Superior temporal gyrus (tissue), 1 donor: ENCODE data around the gene HIGD1C.
"Not testable (repeated sequence)": the region's sequence is repeated elsewhere in the genome, so short reads cannot be mapped to it uniquely, and the experiment has no call there.

Source experiments
- DNase-seq: peaks from one replicate; pipeline ENCODE4 v3.0.0-alpha.2; 2016; ENCODE audit errors: extremely low spot score

Gene HIGD1C

DNA sequence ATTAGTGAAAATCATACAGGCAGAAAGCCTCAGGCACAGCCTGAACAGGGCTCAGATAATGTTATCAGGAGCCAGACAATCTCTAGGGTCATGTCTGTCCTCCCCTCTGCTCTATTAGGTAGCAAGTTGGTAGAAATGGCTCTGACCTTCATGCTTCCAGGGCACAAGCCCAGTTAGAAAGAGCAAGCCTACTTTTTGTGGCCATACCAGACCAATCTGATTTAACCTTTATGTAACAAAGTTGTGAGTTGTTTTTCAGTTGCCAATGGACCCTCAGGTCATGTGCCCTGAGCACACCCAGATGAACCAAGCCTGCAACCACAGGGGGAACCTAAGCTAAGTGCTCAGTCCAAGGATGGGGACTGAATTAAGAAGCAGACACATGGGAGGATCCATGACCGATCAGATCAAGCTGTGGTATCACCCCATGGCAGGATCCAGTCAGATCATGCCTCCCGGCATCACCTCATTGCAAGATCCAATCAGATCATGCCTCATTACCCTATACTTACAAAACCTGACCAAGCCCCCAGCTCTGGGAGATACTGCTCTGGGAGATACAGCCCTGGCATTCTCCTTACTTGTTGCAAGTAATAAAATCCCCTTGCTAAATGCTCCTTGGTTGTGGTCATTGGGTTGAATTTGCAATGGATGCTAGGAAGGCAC, 18.8 kb upstream of the HIGD1C start:
- DNase-seq, result no peak

DNA sequence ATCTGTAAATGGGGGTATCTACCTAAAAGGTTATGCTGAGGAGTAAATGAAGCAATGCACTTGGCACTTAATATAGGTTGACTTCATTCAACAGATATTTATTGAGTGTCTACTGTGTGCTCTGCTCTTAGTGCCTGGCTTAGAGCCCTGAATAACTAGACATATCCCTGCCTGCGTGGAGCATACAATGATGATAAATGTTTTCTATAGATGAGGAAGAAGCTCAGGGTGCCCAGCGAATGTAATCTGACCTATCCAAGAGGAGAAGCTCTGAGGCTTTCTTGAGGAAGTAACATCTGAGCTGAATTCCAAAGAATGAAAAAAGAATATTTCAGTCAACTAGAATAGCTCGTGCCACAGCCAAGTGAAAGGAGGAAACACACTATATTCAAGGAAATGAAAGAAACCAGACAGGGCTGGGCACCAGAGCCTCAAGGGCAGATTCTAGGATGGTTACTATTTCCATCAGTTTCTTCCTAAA, 17.9 kb upstream of the HIGD1C start:
- no peak for DNase-seq

DNA sequence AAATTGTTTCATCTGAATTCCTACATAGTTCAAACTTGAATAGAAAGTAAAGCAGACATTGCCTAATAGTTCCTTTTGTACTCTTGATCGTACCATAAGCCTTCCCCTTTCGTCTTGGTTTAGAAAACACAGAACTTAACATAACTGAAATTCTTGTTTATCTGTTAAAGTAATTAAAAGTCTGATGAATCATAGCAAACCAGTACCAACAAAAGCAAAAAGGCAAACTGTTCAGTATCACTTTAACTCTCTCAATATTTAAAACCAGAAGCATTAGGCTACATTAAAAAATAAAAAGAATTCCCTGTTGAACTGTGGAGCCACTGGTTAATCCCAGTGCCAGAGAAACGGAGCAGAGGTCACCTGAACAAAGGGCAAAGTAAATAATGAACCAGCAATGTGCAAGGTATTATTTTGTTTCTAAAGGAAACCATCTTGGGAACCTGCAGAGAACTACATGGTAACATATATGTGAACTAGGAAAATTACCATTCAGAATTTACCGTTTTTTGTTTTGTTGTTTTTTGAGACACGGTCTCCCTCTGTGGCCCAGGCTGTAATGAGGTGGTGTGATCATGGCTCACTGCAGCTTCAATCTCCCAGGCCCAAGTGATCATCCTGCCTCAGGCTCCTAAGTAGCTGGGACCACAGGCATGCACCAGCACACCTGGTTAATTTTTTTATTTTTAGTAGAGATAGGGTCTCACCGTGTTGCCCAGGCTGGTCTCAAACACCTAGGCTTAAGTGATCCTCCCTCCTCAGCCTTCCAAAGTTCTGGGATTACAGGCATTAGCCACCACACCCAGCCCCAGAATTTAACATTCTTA, 17.1 kb upstream of the HIGD1C start:
- DNase-seq, result no peak

DNA sequence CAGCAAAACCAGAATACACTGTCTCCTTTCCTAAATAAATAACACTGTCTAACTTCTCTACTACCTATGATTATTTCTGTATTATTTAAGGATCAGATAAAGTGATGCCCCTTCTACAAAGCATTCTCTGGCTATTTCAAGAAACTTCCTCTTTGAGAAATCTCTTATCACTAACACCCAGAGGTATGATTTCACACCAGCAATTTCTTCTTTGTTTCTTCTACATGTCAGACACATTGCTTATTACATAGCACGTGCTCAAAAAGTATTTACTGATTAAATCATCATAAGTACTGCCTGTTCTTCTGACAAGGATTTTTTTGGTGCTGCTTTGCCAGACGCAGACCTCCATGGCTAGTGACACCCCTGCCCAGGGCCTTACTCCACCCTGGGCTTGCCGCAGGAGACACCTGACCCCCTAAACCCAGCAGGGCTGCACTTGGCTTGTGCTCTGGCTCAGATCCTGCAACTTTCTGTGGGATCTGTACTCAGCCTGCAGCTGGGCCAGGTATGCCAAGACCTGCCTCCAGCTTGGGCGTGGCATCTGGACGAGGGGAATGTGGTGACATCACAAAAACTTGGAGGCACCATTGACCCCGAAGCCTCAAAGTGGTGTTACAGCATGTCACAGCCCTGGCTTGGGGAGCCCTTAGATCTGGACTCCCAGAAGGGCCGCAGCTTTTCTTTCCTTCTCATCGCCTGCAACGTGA, 15.4 kb upstream of the HIGD1C start:
- DNase-seq, result no peak

DNA sequence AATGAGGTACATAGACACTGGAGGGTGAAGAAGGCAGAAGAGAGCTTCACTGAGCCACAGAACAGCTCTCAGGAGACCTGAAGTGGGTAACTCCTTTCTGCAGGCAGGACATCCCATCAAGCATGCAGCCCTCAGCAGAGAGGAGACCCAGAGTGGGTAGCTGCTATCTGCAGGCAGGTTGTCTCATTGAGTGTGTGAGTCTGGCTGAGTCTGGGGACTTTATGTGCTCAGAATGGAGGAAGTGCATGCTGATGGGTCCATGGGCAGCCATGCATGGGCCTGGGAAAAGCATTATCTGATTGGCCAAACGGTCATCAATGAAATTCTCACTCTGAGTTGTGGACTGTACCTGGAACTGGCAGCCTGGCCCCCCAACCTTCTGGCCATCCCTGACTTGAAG, 14.7 kb upstream of the HIGD1C start:
- no peak for DNase-seq

DNA sequence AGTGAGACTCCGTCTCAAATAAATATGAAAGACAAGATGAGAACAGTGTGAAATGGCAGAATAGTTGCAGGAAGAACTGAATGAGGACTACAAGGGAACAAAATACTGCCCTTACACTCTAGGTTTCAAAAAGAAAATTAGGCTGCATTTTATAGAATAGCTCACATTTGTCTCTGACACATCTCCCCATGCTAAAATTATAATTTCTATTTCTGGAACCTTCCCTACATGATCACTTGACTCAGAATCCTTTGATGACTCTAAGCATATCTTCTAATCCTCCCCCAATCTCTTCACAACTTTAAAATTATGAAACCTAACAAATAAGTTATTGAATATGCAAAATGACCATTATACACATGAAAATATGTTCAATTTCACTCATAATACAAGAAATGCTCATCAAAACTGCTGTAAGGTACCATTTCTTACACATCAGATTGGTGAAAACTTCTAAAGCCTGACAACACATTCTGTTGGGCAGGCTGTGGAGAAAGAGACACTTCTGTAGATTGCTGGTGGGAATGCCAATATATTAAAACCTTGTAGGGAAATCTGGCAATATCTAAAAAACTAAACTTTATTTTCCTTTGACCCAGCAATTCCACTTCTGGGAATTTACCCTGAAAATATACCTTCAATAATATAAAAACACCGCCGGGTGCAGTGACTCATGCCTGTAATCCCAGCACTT, 4.3 kb upstream of the HIGD1C start:
- no peak for DNase-seq

DNA sequence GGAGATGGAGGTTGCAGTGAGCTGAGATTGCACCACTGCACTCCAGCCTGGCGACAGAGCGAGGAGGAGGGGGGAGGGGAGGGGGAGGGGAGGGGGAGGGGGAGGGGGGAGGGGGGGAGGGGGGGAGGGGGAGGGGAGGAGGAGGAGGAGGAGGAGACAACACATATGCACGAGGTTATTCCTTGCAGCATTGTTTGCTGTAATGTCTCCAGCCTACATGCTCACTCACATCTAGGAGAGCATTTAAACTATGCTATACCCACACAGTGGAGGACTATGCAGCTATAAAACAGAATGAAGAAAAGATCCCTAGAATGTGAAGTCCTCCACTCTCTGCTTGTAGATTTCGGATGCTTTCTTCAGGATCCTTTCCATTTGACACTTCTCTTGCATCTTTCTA, 3.5 kb upstream of the HIGD1C start:
- DNase-seq, result no peak

DNA sequence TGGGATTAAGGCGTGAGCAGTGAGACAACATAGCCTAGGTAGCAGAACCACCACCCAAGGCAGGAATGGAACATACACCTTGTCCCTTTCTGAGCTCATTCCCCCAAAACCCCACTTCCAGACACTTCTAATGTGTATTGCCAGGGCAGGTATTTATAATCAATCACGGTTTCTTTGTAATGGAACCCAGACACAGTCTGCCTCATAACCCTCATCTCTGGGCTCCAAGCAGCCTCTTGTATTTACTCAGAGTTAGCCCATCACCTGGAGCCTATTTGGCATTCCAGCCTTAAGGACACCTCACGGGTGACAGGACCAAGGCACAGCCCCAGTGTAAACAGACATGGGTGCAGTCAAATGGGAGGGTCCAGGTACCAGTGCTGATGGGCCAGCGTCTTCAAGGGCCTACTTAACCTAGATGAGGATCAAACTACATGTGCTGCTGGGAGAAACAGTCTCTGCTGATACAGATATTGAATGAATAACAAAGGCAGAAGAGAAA, 2.5 kb upstream of the HIGD1C start:
- no peak for DNase-seq

DNA sequence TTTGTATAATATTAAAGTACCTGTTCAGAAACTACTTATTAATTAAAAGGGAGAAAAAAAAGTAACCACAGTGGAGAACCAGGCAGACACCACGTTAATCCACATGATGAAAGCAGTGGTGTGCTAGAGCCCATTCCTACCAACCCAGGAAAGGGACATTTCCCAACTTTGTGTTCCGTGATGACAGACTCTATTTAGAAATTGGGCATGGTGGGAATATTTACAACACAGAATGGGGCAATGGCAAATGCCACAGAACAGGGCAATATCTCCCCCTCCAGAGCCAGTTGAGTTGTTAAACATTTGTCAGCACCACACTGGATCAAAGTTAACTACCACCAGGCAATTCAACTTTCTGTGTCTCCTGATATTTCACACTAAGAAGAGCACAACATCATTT, 1.2 kb upstream of the HIGD1C start:
- DNase-seq, result no peak

DNA sequence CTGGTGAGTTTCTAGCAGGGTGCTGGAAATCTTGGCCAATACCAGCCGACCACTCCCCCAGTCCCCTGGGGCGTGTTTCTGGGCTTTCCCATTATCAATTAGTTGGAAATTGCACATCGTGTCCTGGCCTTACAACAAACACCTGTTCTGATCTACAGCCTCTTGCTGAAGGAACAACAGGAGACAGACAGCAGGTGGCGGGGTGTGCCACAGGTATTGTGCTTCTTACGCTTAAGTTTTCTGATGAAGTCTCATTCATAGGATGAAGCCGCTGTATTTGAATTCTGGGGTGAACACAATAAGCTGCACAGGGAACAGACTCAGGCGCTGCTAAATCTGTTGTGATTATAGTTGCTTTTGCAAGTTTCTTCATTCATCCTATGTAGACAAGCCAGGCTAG, 703 bp downstream of the HIGD1C start:
- DNase-seq, result no peak

DNA sequence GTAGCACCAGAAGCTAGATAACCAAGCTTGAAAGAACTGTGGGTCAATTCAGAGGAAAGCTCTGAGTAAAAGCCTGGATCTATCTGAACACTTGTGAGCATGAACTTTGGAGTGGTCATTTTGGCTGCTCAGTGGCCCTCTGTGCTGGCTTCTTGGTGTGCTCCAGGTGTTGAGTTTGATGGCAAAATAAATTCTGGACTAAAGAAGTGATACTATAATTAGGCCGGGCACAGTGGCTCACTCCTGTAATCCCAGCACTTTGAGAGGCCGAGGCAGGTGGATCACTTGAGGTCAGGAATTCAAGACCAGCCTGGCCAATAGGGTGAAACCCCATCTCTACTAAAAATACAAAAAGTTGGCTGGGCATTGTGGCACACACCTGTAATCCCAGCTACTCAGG, 2.4 kb downstream of the HIGD1C start:
- not testable (repeated sequence) for DNase-seq

DNA sequence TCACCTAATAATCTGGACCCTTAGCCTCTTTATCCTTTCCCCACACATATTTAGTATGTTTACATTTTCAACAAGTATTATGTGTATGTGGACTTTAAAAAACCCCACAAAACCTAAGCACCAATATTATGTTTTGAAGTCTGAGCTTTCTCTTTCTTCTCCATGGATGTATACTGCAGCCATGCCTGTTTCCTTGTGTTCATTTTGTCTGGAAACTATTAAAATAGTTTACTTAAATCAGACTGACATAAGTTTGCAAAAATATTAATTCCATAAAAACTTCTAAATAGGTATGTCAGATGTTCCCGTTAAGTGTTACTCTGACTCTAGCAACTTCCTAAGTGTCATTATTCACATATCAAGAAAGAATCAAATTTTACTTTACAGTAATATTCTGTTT, 2.9 kb downstream of the HIGD1C start:
- no peak for DNase-seq

DNA sequence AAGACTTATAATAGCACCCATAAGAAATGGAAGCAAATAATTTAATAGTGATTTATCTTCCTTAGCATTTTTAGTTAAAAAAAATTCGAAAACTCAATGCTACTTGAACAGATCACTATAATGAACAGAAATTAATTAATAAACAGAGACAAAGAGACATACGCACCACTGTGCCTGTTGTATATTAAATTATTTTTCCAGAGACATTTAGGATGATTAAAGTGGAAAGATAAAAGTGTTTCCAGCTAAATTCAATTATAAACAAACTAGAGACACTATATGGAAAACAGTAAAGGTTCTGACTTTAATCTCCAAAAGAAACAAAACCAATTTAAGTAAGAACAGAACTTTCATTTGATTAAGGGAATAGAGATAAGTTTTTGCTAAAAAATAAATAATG, 3.4 kb downstream of the HIGD1C start:
- no peak for DNase-seq

DNA sequence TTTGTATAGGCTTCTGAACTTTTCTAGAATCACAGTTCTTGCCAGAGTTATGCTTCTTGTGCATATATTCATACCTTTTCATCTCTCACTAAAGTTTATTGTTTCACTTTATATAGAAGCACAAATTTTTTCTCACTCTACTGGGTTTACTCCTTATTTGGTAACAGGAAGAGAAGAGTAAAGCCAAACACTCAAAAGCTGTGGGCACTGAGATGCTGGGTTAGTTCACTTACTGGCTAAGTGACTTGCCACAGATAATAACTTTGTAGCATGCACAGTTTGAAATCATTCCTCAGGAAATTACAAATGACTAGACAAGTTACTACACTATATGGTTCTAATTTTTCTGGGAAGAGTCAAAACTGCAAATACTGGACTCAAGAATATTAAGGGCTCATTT, 7.8 kb downstream of the HIGD1C start:
- DNase-seq, result no peak

DNA sequence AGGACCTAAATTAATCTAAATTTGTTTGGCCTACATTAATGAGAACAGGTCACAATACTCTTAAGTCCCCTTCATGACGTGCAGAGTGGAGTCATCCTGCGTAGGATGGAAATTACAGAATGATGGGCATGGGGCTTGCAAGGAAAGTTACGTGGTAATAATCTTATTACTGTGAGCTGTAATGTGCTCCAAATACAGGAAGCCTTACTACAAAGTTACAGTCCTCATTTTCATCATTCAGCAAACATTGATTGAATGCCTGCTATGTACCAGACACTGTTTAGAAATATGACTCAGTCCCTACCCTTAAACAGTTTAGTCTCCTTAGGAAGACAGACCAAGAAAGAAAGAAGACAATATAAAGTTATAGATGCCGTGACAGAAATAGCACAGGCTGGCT, 9.4 kb downstream of the HIGD1C start:
- no peak for DNase-seq

DNA sequence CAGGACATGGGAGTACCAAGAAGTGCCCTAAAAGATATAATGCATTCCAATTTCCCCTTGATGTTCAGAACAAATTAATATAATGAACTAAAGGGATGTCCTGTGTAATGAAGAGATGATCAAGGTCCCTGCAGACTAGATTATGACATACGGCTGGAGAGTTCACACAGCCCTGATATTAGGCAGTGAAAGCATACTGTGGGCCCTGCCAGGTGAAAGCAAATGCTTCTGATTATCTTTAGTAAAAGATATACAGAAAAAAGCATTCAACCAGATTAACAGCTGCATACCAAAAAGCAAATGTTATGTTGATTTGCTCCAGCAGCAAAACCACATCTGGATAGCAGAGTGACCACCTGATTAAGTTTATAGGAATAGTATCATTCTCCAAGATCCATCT, 12.1 kb downstream of the HIGD1C start:
- no peak for DNase-seq

DNA sequence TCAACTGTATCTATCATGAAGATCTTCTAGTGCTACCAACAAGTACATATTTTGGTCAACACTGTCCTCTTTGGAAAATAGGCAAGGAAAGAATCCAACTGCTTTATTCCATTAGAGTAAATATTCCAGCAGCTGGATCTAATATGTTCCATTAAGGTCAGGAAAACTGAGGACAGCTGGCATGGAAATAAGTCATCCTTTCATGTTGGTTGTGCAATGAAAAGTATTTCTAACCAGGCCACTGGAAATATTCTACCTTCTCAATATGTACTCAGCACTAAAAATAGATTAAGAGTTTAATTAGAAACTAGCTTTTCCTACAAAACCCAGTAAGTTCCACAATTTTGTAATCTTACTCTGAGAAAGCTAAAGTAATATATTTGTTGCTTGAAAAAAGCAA, 19.6 kb downstream of the HIGD1C start:
- no peak for DNase-seq

DNA sequence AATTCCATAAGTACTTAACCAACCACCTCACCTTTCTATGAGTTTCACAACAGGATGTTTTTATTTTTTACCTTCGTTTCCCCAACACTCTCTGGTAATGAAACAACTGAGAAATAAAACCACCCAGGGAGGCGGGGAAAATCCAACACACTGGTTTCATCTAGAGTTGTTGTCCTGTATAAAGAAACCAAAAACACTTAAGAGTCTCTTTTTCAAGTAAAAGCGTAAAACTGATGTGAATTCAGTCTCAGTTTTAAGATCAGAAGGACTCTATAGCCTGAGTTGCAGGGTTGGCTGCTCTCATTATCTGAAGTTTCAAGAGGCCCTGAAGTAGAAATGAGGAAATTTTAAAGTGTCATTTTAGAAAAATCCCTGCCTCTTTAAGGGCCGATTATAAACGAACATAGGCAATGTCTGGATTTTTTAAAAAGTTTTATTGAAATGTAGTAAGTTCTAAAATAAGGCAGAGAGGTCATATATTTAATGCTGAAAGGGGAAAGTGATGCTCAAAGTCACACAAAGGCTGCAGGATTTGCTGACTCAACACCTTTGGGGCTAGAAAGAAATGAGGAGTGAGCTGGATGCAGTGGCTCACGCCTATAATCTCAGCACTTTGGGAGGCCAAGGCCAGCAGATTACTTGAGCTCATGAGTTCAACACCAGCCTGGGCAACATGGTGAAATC, 27.2 kb downstream of the HIGD1C start:
- DNase-seq, result no peak

DNA sequence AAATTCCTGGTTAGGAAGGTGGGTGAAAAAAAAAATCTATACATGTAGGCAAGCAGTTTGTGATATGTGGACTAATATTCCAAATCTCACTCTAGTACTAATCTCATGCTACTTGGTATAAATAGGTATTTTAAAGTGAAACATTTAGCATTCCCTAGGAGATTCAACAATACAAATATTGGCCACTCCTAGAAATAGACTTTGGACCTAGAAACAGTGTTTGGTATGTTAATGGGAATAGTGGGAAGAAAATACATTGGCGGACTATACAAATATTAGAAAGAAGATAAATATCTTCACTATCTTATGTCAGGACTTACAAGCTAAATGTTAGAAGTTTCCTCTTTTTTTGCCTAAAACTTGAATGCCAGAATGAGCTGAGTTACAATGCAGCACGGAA, 28.2 kb downstream of the HIGD1C start:
- no peak for DNase-seq

DNA sequence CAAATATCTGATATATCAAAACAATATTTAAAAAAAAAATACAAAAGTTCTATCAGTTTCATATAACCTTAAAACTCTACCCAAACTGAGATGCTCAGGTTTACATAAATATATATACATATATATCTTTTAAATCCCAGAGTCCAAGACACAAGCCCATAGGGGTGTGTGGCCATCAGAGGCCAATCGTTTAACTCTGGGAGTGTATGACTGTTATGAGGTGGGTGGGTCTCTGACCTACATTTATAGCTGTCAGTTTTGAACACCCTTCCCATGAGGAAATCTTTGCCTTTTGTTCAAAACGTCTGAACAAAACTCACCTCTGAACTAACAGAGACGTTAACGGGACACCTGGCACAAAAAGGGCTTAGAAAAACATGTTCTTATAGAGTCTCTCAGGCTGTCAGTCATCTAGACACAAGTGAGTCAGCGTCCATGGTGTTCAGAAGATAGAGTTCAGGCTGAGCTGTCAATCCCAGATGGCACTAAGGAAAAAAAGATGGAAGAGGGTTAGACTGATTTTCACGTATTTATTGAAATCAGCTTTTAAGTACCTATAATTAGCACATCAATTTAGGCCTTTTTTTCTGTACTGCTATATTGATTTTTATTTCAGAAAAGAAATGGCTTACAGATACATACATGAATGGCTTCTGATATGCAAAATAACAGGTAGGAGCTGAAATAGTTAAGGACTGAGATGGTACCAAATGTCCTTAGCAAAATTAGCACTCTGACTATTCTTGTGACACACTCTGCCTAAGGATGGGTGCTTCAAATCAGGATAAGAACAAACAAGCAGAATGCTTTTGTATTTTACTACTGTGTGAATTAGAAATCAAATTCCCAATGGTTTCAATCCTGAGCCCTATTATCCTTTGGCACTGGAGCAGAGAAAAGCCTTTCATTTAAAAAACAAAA, 29.2 kb downstream of the HIGD1C start:
- no peak for DNase-seq
